Activated naive CD8-positive, alpha-beta T cell treated with anti-CD3 and anti-CD28 coated beads, Interleukin-2, amount 50 U/mL, for 24 hours (primary cell): ENCODE measurements around the gene P2RX2.

Source experiments
- ATAC-seq: fragments of 150-1000 bp; cut with Tn5 transposase; one replicate; pipeline ENCODE4 v1.10.0; 2021
- DNase-seq: peaks from one replicate; pipeline ENCODE4 v3.0.0; 2021
- H3K27ac Mint-ChIP-seq: one replicate; pipeline ENCODE4 v1.8.0; 2021; ENCODE audit warnings: mild to moderate bottlenecking, mixed read lengths
- H3K27me3 Mint-ChIP-seq: one replicate; pipeline ENCODE4 v1.8.0; 2021; ENCODE audit warnings: mixed read lengths
- H3K36me3 Mint-ChIP-seq: one replicate; pipeline ENCODE4 v1.8.0; 2021; ENCODE audit warnings: low read depth, mixed read lengths
- H3K4me1 Mint-ChIP-seq: one replicate; pipeline ENCODE4 v1.8.0; 2021; ENCODE audit warnings: mixed read lengths
- H3K4me3 Mint-ChIP-seq: one replicate; pipeline ENCODE4 v1.8.0; 2021; ENCODE audit warnings: mild to moderate bottlenecking, moderate library complexity, mixed read lengths
- H3K9me3 Mint-ChIP-seq: one replicate; pipeline ENCODE4 v1.8.0; 2021; ENCODE audit warnings: mixed read lengths

P2RX2 gene

DNA sequence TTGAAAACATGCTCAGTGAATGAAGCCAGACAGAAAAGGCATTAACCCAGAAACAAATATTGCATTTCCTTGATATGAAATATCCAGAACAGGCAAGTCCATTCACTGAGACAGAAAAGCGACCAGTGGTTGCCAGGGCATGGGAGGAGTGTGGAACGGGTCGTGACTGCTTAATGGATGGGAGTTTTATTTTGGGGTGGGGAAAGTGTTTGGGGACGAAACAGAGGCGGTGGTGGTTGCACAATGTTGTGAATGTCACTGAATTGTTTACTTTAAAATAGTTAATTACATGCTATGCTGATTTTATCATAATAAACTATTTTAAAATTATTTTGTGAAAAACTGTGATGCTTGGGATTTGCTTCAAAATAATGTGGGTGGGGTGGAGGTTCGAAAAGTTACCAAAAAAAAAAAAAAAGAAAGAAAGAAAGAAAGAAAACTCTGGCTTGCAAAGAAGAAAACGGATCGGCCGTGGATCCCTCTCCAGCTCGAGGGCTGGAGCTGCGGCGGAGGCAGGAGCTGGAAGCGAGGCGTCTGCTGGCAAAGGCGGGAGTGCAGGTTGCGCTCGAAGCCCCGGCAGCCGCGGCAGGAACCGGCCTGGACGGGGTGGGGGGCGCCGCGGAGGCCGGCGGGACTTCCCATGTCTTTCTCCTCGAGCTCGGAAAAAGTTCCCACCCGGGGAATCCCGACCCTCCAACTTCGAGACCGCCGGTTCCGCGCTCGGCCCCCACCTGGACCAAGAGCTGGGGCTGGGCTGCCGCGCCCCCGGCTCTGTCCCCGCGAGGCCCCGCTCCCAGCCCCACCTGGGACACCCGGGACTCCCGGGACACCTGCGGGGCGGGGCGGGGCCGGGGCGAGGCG, 524 bp upstream of the P2RX2 start:
- DNase-seq: no peak
- peaks cover 8% of the 10 kb centered on the region for H3K9me3 Mint-ChIP-seq
- ATAC-seq: no peak
- H3K36me3 Mint-ChIP-seq: peaks cover 7% of the 10 kb centered on the region
- no peak overlapping the region for H3K27ac Mint-ChIP-seq
- peaks cover 7% of the 10 kb centered on the region for H3K4me1 Mint-ChIP-seq
- H3K4me3 Mint-ChIP-seq: no peak overlapping the region
- peaks cover 39% of the 10 kb centered on the region for H3K27me3 Mint-ChIP-seq

GRCh38 chr12:132619071-132619385, 452 bp downstream of the P2RX2 start:
- H3K4me1 Mint-ChIP-seq: peaks cover 7% of the 10 kb centered on the region
- DNase-seq (no peak), ATAC-seq (no peak)
- H3K36me3 Mint-ChIP-seq: peaks cover 7% of the 10 kb centered on the region
- peaks cover 39% of the 10 kb centered on the region for H3K27me3 Mint-ChIP-seq
- H3K9me3 Mint-ChIP-seq: peaks cover 8% of the 10 kb centered on the region
- H3K27ac Mint-ChIP-seq: no peak overlapping the region
- no peak overlapping the region for H3K4me3 Mint-ChIP-seq

DNA sequence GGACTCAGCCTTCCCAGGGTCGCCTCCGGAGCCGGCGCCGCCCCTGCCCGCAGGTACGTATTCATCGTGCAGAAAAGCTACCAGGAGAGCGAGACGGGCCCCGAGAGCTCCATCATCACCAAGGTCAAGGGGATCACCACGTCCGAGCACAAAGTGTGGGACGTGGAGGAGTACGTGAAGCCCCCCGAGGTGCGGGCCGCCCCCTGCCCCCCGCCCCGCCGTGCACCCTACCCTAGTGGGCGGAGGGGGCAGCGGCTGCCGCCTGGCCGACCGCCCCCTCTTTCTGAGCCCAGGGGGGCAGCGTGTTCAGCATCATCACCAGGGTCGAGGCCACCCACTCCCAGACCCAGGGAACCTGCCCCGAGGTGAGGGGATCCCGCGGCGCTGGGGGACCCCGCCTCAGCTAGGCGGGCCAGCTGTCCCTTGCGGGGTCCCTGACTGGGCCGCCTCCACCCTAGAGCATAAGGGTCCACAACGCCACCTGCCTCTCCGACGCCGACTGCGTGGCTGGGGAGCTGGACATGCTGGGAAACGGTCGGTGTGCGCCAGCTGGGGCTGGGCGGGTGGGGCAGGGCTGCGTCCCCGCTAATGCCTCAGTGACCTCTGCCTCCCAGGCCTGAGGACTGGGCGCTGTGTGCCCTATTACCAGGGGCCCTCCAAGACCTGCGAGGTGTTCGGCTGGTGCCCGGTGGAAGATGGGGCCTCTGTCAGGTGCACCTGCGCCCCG, 973 bp downstream of the P2RX2 start:
- no peak overlapping the region for H3K4me3 Mint-ChIP-seq
- H3K27ac Mint-ChIP-seq: no peak overlapping the region
- DNase-seq (no peak), ATAC-seq (no peak)
- H3K9me3 Mint-ChIP-seq: peaks cover 8% of the 10 kb centered on the region
- peaks cover 7% of the 10 kb centered on the region for H3K36me3 Mint-ChIP-seq
- peaks cover 7% of the 10 kb centered on the region for H3K4me1 Mint-ChIP-seq
- H3K27me3 Mint-ChIP-seq: peaks cover 39% of the 10 kb centered on the region

GRCh38 chr12:132620113-132620898, 1.7 kb downstream of the P2RX2 start:
- DNase-seq (no peak), ATAC-seq (peak; percentile 5)
- no peak overlapping the region for H3K27ac Mint-ChIP-seq
- peaks cover 8% of the 10 kb centered on the region for H3K9me3 Mint-ChIP-seq
- H3K27me3 Mint-ChIP-seq: peaks cover 34% of the 10 kb centered on the region
- peaks cover 6% of the 10 kb centered on the region for H3K4me1 Mint-ChIP-seq
- H3K4me3 Mint-ChIP-seq: no peak overlapping the region
- peaks cover 9% of the 10 kb centered on the region for H3K36me3 Mint-ChIP-seq

DNA sequence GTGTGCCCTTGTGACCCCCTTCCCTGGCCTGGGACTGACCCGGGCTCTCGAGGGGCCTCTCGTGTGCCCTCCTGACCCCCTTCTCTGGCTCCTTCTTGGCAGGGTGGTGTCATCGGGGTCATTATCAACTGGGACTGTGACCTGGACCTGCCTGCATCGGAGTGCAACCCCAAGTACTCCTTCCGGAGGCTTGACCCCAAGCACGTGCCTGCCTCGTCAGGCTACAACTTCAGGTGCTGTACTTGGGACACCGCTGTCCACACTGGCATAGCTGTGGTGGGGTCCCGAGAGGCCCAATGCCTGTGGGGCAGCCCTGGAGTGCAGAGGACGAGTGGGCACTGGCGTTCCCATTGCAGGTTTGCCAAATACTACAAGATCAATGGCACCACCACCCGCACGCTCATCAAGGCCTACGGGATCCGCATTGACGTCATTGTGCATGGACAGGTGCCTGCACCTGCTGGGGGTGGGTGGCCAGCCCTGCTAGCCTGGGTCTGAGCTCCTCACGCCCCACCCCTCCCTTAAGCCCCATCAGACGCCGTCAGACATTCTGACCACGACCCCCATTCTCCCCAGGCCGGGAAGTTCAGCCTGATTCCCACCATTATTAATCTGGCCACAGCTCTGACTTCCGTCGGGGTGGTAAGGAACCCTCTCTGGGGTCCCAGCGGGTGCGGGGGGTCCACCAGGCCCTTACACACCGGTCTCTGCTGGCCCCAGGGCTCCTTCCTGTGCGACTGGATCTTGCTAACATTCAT, 2.5 kb downstream of the P2RX2 start:
- peaks cover 11% of the 10 kb centered on the region for H3K36me3 Mint-ChIP-seq
- H3K4me1 Mint-ChIP-seq: peaks cover 6% of the 10 kb centered on the region

GRCh38 chr12:132621657-132622435, 3.3 kb downstream of the P2RX2 start:
- Mint-ChIP-seq H3K27me3 (peaks cover 20% of the 10 kb centered on the region), H3K9me3 (peaks cover 8% of the 10 kb centered on the region), H3K4me1 (peaks cover 6% of the 10 kb centered on the region), H3K36me3 (peaks cover 8% of the 10 kb centered on the region), H3K4me3 (no peak overlapping the region), H3K27ac (peak overlapping the region; percentile 31)
- ATAC-seq: no peak
- no peak for DNase-seq

More for the DNA sequence above, 2.5 kb downstream of the P2RX2 start:
- ATAC-seq (no peak), DNase-seq (no peak)
- Mint-ChIP-seq H3K9me3 (peaks cover 8% of the 10 kb centered on the region), H3K27ac (peak overlapping the region; percentile 31), H3K4me3 (no peak overlapping the region), H3K27me3 (peaks cover 28% of the 10 kb centered on the region)

GRCh38 chr12:132622437-132623071, 4.0 kb downstream of the P2RX2 start:
- Mint-ChIP-seq H3K27ac (peak overlapping the region; percentile 57), H3K4me1 (peaks cover 5% of the 10 kb centered on the region), H3K27me3 (peaks cover 13% of the 10 kb centered on the region), H3K4me3 (no peak overlapping the region), H3K36me3 (peaks cover 8% of the 10 kb centered on the region), H3K9me3 (peaks cover 4% of the 10 kb centered on the region)
- DNase-seq (no peak), ATAC-seq (peak; percentile 10)

- Mint-ChIP-seq H3K9me3 (no peaks in the 10 kb centered on the region), H3K4me3 (no peak overlapping the region), H3K27me3 (peaks cover 6% of the 10 kb centered on the region), H3K27ac (peak overlapping the region; percentile 57), H3K4me1 (no peaks in the 10 kb centered on the region), H3K36me3 (peaks cover 9% of the 10 kb centered on the region)
- DNase-seq: no peak
- ATAC-seq: no peak
Measured at GRCh38 chr12:132623072-132623869, 4.7 kb downstream of the P2RX2 start.

GRCh38 chr12:132624186-132624855, 5.7 kb downstream of the P2RX2 start:
- peaks cover 5% of the 10 kb centered on the region for H3K27me3 Mint-ChIP-seq
- no peak for DNase-seq
- H3K27ac Mint-ChIP-seq: no peak overlapping the region
- H3K9me3 Mint-ChIP-seq: no peaks in the 10 kb centered on the region
- peaks cover 14% of the 10 kb centered on the region for H3K36me3 Mint-ChIP-seq
- H3K4me1 Mint-ChIP-seq: no peaks in the 10 kb centered on the region
- H3K4me3 Mint-ChIP-seq: no peak overlapping the region
- ATAC-seq: no peak

DNA sequence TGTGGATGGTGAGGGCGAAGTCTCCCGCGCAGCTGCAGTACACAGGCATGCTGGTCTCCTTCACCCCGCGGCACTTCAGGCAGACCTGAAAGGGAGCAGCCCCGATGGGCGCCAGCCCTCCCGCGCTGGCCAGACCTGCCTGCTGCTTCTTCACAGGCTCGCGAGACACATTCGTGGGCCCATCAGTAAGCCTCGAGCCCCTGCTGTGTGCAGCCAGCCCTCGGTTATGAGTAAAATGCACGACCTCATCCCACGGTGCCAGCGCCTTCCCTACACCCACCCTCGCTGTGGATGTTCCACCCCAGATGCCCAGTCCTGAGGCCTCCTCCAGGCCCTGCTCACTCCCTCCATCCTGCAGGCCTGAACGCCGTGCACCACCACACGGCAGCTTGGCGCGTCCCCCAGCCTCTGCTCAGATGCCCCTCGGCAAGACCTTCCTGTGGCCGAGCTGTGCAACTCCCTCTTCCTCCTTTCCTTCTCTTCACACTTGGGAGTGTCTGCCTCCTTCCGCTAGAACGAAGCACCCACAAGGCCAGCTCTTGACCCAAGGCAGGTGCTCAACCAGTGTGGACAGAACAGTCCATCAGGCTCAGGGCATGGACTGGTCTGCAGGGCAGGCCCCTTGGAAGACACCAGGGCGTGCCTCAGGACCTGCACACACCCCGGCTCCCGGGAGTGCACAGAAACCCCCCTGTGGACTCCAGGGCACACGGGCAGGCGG, 6.5 kb downstream of the P2RX2 start:
- Mint-ChIP-seq H3K27ac (no peak overlapping the region), H3K27me3 (peaks cover 5% of the 10 kb centered on the region), H3K4me1 (no peaks in the 10 kb centered on the region), H3K4me3 (no peak overlapping the region), H3K9me3 (no peaks in the 10 kb centered on the region), H3K36me3 (peaks cover 22% of the 10 kb centered on the region)
- DNase-seq: no peak
- no peak for ATAC-seq

GRCh38 chr12:132625731-132626430, 7.3 kb downstream of the P2RX2 start:
- Mint-ChIP-seq H3K36me3 (peaks cover 29% of the 10 kb centered on the region), H3K4me3 (no peak overlapping the region)

More at GRCh38 chr12:132625731-132626430, 7.3 kb downstream of the P2RX2 start:
- peaks cover 2% of the 10 kb centered on the region for H3K27me3 Mint-ChIP-seq
- DNase-seq (no peak), ATAC-seq (no peak)
- no peak overlapping the region for H3K27ac Mint-ChIP-seq
- no peaks in the 10 kb centered on the region for H3K4me1 Mint-ChIP-seq
- no peaks in the 10 kb centered on the region for H3K9me3 Mint-ChIP-seq
